ENCODE measurements around the gene NDUFS2.
"Not testable (repeated sequence)": the region's sequence is repeated elsewhere in the genome, so short reads cannot be mapped to it uniquely, and the experiment has no call there.

Gene NDUFS2

GRCh38 chr1:161220002-161220401 lies 17.8 kb downstream of the NDUFS2 start:
- DNase-seq (ENCODE audit: low spot score) = no peak

DNA sequence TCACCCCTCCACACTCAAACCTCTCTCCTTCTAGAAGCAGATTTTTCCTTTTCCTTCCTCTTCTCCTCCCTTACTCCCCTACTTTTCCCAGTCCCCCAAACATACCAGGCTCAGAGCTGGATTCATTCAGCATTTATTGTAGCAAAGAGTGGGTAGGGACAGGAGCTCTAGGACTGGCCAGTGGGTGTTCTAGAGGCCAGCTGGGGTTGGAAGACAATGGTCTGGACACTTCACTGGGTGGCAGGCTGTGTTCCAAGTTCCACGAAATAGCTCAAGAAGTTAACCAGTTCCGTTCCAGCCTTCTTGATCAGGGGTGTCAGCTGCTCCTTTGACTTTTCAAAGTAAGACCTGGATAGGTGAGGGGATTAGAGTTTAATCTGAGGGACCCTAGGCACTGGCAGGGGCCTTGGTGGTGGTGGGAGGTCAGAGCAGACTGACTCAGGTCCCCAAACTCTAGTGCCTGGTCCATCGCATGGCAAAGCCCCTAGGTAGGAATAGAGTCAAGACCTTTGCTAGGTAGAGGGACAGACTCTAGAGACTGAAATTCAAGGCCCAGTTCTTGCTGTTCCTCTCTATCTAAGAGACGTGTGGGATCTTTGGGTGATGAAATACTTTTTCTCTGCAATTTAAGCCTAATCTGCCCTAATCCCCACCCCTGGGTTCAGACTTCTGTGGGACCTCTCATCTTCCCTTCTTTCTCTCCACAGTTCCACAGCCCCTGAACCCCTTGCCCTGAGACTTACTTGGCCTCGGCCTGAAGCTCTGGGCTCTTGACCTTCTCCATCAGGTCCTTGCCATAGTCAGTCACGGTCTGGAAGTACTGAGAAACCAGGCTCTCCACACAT lies 20.2 kb downstream of the NDUFS2 start:
- DNase-seq (ENCODE audit: low spot score) = no peak

GRCh38 chr1:161223805-161224694 lies 21.9 kb downstream of the NDUFS2 start:
- no peak for DNase-seq (ENCODE audit: low spot score)

DNA sequence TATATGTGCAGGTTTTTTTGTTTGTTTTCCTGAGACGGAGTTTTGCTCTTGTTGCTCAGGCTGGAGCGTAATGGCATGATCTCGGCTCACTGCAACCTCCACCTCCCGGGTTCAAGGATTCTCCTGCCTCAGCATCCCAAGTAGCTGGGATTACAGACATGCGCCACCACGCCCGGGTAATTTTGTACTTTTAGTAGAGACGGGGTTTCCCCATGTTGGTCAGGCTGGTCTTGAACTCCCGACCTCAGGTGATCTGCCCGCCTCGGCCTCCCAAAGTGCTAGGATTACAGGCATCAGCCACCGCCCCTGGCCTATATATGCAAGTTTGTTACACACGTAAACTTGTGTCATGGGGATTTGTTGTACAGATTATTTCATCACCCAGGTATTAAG lies 22.5 kb downstream of the NDUFS2 start:
- not testable (repeated sequence) for DNase-seq (ENCODE audit: low spot score)

DNA sequence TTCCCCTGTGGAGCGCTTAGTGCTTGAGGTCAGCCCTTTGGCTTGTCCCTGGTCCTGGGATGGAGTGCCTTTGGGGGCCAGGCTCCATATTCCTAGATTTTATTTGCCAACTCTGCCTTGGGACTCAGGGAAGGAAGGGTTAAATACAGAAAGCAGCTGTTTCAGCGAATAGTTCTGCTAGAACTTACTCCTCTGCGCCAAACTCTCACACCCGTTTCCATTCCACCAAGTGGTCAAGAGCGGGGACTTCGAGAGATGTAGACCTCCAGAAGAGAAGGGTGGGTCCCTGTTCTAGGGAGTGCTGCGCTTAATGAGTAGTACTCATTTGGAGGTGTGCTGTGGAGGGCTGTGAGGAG lies 23.0 kb downstream of the NDUFS2 start:
- DNase-seq (ENCODE audit: low spot score) = no peak

DNA sequence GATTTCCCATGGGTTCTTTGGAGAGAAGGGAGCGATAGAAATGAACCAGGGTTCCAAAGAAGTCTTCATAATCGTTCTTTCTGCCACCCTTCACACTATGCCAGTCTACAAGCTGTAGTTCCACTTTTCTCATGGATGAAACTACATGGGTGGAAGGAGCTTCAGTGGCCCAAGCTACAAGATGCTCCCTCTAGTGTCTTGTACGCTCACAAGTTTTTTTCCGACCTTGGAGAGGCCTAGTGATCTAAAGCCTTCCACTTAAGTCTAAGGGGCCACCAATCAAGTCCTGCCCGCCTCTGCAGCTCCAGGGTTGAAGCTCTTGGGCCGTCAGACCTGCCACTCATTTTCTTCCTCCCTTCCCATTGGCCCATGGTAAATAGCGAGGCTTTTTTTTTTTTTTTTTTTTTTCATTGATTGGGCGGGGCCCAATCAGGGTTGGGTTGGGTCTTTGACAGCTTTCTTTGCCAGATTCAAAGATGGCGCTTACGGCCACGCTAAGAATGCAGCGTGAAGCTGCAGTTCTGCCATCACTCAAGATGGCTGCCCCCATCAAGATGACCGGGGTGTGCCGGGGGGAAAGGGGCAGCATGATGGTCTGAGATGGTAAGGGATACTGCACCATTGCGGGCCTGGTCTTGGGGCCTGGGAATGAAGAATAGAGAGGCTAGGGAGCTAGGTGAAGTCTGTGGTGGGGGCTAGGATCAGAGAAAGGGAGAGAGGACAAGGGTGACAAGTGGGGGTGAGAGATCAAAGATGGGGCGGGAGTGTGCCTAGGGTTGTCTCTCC lies 23.6 kb downstream of the NDUFS2 start, which contains the start of gene TOMM40L:
Gene TOMM40L (plus strand): TSS at position 527 of the 786 bp plus-strand sequence. CDS start 430 bp downstream, outside the sequence.
- DNase-seq (ENCODE audit: low spot score) = peak; percentile 96

DNA sequence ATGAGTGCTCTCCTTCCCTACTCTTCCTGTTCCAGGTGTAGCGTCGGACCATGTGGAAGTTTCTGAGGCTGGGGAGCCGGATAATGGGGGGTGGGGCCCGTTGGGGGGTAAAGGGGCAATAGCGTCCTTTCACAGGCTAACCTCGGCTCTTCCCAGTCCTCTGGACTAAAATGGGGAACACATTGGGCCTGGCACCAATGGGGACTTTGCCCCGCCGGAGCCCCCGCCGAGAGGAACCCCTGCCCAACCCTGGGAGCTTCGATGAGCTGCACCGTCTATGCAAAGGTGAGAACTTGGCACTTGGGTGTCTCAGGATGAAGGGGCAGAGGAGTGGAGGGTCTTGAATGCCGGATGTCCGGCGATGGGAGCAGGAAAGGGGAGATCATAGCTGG lies 24.1 kb downstream of the NDUFS2 start:
- DNase-seq (ENCODE audit: low spot score) = no peak

DNA sequence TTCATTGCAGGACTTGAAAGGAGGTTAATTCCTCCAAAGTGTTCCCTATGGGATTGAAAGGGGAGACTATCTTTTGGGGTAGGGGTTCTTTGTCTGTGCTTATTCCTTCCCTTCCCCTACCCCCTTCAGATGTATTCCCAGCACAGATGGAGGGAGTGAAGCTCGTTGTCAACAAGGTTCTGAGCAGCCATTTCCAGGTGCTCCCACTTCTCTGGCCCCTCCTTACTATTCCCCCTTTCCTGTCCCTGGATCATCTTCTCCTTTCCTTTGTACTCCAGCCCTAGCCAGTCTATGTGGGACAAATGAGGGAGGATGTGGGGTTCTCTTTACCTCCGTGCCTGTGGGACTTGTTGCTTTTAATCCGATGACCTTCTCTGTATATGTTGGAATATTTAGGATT lies 24.6 kb downstream of the NDUFS2 start:
- no peak for DNase-seq (ENCODE audit: low spot score)

- peak; percentile 82 for DNase-seq (ENCODE audit: low spot score)
These were observed 25.2 kb downstream of the NDUFS2 start for GRCh38 chr1:161227196-161227871.

GRCh38 chr1:161228032-161228431 lies 25.9 kb downstream of the NDUFS2 start:
- no peak for DNase-seq (ENCODE audit: low spot score)

- no peak for DNase-seq (ENCODE audit: low spot score)
These were observed 27.7 kb downstream of the NDUFS2 start for GRCh38 chr1:161229896-161230295.

- no peak for DNase-seq (ENCODE audit: low spot score)
These were observed 28.6 kb downstream of the NDUFS2 start for GRCh38 chr1:161230762-161231161.

- DNase-seq (ENCODE audit: low spot score) = no peak
These were observed 30.9 kb downstream of the NDUFS2 start for GRCh38 chr1:161233102-161233501.

DNA sequence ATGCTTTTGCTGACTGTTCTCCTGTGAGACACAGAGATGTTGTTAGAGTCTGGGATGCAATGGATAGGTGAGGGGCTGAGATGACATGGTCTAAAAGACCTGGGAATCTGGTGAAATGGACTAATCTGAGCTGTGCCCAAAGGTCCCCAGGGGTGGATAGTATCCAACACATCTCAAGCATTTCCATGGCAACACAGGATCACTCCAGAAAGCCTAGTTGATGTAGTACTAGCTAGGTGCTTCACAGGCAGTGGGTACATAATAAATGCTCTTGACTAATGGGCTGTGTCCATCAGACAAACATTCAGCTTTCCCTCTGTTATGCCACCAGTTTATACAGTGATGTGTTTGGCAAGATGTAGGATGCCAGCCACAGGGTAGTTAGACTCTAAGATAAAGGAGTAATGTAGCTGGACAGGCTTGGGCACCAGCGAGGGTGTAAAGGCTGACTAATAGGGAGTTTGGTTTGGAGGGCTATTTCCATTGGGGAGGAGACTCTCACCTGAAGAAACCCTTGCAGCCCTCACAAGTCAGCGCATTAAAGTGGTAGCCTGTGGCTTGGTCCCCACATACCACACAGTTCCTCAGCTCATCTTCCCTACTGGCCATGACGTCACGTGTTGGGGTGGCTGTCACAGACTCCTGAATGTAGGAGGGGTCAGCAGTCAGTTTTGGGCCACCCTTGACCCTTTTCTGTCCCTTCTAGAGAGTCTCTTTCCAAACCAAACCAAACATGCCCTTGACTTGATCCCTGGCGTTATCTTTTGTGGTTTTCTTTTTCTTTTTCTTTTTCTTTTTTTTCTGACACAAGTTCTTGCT lies 34.0 kb downstream of the NDUFS2 start:
- DNase-seq (ENCODE audit: low spot score) = no peak

DNA sequence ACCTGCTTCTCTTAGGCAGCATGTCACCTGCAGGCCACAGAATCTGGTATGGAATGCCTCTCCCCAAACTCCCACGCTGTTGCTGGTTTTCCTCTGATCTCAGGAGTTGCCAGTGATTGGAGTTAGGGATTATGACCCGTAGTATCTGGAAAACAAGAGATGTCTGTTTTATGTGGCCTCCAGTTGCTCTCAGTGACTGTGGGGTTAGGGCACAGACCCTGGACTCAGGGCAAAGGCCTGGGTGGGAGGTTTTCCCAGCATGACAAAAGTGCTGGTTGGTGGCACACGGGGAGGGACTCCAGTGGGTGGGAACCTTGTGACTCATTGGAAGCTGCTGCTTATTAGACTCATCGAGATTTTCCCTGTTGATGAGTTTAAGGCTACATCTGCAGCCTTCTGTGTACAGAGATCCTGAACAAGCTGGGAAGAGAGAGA lies 35.9 kb downstream of the NDUFS2 start, which contains the start of gene NR1I3:
Gene NR1I3 (minus strand): TSS at position 165 of the 435 bp plus-strand sequence. CDS start 1,638 bp downstream, outside the sequence.
- DNase-seq (ENCODE audit: low spot score) = no peak

DNA sequence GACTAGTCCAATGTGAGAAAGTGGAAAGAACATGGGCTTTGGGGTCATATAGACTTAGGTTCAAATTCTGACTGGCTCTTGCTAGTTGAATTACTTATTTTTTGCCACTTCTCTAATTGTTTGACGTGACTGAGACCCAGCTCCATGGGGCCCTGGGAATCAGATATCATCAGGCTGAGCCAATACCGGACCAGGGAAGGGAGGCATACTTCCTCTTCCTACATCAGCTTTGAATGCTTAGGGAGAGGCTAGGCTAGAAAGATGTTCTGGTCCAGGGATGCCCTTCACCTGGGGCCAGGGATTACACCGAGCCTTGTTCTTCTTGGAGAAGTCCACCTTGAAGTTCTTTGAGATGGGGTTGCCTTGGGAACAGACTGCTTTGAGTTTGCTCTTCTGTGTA lies 39.5 kb downstream of the NDUFS2 start:
- no peak for DNase-seq (ENCODE audit: low spot score)

- DNase-seq (ENCODE audit: low spot score) = no peak
These were observed 40.1 kb downstream of the NDUFS2 start for GRCh38 chr1:161242313-161242712.

- no peak for DNase-seq (ENCODE audit: low spot score)
These were observed 42.7 kb downstream of the NDUFS2 start for GRCh38 chr1:161244888-161245287.

DNA sequence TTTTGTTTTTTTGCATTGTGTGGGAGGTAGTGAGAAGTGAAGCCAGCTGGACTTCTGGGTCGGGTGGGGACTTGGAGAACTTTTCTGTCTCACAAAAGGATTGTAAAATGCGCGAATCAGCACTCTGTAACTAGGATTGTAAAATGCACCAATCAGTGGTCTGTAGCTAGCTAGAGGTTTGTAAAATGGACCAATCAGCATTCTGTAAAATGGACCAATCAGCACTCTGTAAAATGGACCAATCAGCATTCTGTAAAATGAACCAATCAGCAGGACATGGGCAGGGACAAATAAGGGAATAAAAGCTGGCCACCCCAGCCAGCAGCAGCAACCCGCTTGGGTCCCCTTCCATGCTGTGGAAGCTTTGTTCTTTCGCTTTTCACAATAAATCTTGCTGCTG lies 47.9 kb downstream of the NDUFS2 start:
- not testable (repeated sequence) for DNase-seq (ENCODE audit: low spot score)

DNA sequence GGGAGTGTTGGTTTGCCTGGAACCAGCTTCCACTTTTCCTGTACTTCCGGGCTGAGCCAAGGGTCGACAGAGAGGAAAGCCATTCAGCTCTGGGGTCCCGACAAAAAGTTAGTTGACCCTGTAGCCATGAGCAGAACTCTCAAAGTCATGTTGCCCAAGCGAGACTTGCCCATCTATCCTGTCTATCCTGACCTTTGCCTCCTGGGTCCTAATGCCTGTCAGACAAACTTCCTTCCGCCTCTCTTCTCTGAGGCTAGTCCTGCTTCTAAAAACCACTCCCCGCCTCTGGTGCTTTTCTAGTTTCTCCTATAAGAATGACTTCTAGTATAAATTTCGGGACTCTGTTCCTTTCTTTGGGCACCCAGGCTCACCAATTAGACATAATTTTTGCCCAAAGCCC lies 48.7 kb downstream of the NDUFS2 start:
- no peak for DNase-seq (ENCODE audit: low spot score)

GRCh38 chr1:161251579-161251978 lies 49.4 kb downstream of the NDUFS2 start:
- no peak for DNase-seq (ENCODE audit: low spot score)
